Mucosa of descending colon (tissue), 3 donors: ENCODE data around the gene STK32B. TPM values are rescaled to one million over a fixed set of nuclear protein-coding genes. Genes with fewer than 3 reads are reported as not detected.

ENCODE experiments used
- ATAC-seq: fragments of 200-7000 bp; cut with Tn5 transposase; one replicate; pipeline ENCODE4 v1.9.1; 2020; ENCODE audit warnings: mild to moderate bottlenecking, moderate library complexity
- DNase-seq, 3 donors: peaks; one replicate each; pipeline ENCODE4 v3.0.0-alpha.2; 2020
- H3K36me3 ChIP-seq: fragments of 200-600 bp; one replicate; pipeline ENCODE4 v1.8.0; 2021; ENCODE audit warnings: low read depth, mild to moderate bottlenecking
- H3K4me1 ChIP-seq: fragments of 200-600 bp; one replicate; pipeline ENCODE4 v1.8.0; 2021; ENCODE audit warnings: low read depth, mild to moderate bottlenecking
- H3K4me3 ChIP-seq: fragments of 200-600 bp; one replicate; pipeline ENCODE4 v1.8.0; 2021; ENCODE audit warnings: mild to moderate bottlenecking
- H3K9me3 ChIP-seq: fragments of 200-600 bp; one replicate; pipeline ENCODE4 v1.8.0; 2021; ENCODE audit warnings: mild to moderate bottlenecking
- CTCF ChIP-seq: fragments of 200-600 bp; IDR thresholded peaks from one replicate; pipeline ENCODE4 v1.8.0; 2022; ENCODE audit warnings: antibody characterized with exemption, mild to moderate bottlenecking
- intact Hi-C, 2 donors: fragments of 100-400 bp; cut with DNase I in 1 of 2; cut with micrococcal nuclease in 1 of 2; formaldehyde crosslinking; loops; one replicate each; pipeline versions ENCODE4 v1.11.0 to v1.11.1; 2022; cut with DNase I, micrococcal nuclease
- total RNA-seq, 3 donors: library from RNA; stranded (reverse); fragmentation: NEBNext Ultra II Directional in 2 of 3; extraction: Animal tissue kit (Norgen Biotek cat#: 25700) in 2 of 3; gene quantifications; one replicate each; pipeline versions ENCODE4 v1.2.1 to v1.2.4, GENCODE V29; 2021 to 2023
- donor health status: DM: no; HTN: no; CAD: no; lungs with moderate emphysema.
- donor health status: DM: no; HTN: no; CAD: no.
- donor health status: DM: no; HTN: yes; CAD: no.

Gene STK32B
- total RNA-seq, 3 donors from 2014 or later = 0.67 to 2.2 (median 1.1) TPM

DNA sequence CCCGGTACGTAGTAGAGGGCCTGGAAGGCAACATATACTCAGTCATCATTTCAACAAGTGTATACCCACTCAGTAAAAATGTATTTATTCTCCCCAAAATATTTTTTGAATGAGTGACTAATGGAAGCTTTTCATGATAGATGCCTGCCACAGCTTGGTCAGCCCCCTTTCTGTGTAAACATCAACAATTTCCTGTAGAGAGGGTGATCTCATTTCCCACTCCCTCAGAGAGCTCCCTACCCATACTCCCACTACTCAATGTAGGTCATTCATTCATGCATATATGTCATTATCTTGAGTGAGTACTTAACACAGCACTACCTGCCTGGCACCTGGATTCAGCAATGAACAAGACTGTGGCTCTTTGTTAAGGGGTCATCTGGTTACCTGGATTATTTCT is 81.9 kb downstream of the STK32B start:
- TF ChIP-seq CTCF = no peak
- intact Hi-C loops = no loop called here
- H3K36me3 ChIP-seq = no peaks in the 10 kb centered on the region
- H3K4me3 ChIP-seq = no peak overlapping the region
- no peaks in the 10 kb centered on the region for H3K4me1 ChIP-seq
- DNase-seq = no peak
- no peak for ATAC-seq
- no peaks in the 10 kb centered on the region for H3K9me3 ChIP-seq

DNA sequence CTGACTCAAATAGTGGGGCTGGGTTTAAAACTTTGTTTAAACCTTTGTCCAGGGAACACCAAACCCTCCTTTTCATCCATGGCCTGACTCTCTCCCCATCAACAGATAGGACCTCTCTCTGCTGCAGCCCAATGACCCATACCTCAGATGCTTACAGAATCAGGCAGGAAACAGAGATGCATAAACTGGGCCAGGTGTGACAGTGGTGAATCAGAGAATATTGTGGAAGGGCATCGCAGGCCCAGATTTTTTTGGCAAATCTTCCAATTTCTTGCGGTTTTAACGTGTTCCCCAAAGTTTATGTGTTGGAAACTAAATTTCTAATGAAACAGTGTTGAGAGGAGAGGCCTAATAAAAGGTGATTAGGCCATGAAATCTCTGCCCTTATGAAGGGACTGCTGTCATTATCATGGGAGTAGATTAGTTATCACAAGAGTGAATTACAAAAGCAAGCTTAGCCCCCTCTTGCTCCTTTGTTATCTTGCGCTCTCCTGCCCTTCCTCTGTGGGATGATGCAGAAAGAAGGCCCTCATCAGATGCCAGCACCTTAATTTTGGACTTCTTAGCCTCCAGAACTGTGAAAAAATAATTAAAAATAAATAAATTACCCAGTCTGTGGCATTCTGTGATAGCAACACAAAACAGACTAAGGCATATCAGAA is 82.8 kb downstream of the STK32B start:
- H3K36me3 ChIP-seq = no peaks in the 10 kb centered on the region
- no peaks in the 10 kb centered on the region for H3K9me3 ChIP-seq
- ATAC-seq (no peak), DNase-seq (no peak)
- no peak overlapping the region for H3K4me3 ChIP-seq
- TF ChIP-seq CTCF = no peak
- no peaks in the 10 kb centered on the region for H3K4me1 ChIP-seq
- intact Hi-C loops = no loop called here

GRCh38 chr4:5134620-5135019 is 83.3 kb downstream of the STK32B start:
- ATAC-seq = no peak
- intact Hi-C loops = no loop called here

DNA sequence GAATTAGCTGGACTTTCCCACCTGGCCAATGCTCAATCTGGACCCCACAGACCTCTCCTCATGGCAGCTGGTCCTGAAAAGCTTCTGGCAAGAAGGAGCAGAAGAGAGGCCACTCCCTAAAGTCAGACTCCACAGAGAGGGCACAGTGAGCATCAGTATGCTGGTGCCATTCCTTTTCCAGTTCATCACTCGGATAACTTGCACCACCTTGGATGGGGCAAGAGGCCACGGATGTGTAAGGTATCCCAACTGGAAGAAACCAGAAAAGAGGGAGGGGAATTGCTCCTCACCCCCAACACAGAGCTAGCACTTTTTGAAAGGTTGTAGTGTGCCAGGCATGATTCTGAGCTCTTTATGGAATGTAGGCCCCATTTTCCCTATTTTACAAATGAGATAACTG is 85.9 kb downstream of the STK32B start:
- no peaks in the 10 kb centered on the region for H3K9me3 ChIP-seq
- no peak for TF ChIP-seq CTCF
- no peaks in the 10 kb centered on the region for H3K4me1 ChIP-seq
- no peaks in the 10 kb centered on the region for H3K36me3 ChIP-seq
- H3K4me3 ChIP-seq = no peak overlapping the region
- DNase-seq (no peak), ATAC-seq (no peak)
- intact Hi-C loops = no loop called here

More at GRCh38 chr4:5134620-5135019, 83.3 kb downstream of the STK32B start:
- no peak for DNase-seq
- TF ChIP-seq CTCF = no peak
- no peaks in the 10 kb centered on the region for H3K9me3 ChIP-seq
- no peaks in the 10 kb centered on the region for H3K4me1 ChIP-seq
- no peak overlapping the region for H3K4me3 ChIP-seq
- H3K36me3 ChIP-seq = no peaks in the 10 kb centered on the region

DNA sequence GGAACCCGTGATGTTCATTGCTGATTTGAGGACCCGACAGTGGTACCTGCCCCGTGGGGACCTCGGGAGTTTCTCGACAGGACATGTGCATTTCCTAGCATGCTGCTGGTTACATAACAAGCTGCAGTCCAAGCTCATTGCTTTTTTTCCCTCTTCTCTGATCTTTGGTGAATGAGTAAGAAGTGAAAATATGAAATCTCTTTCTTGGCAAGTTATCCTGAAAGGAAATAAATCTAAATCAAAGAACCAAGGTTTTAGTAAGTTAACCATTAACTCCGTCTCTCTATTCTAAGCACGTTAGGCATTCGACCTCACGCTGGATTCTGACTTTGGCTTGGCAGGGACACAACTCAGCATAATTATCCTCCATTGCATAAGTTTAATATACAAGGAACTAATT is 86.6 kb downstream of the STK32B start:
- no peaks in the 10 kb centered on the region for H3K4me1 ChIP-seq
- intact Hi-C loops = no loop called here
- ATAC-seq (no peak), DNase-seq (peak in 1 of 3 donors; percentile 6)
- no peak overlapping the region for H3K4me3 ChIP-seq
- H3K36me3 ChIP-seq = no peaks in the 10 kb centered on the region
- H3K9me3 ChIP-seq = no peaks in the 10 kb centered on the region
- no peak for TF ChIP-seq CTCF

DNA sequence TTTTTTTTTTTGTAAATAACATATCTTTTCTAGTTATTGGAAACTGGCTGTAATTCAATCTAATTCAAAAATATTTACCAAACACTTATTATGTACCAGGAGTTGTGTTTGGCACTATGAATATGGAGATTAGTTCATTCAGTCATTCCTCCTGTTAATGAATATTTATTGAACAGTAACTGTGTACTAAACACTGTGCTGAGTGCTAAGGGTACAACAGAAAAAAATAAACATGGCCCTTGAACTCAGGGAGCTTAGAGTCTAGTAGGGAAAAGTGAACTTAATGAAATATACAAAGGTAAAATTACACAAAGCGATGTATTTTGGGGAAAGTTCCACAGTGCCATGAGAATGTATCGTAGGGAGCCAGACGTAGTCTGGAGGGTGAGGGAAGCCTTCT is 87.1 kb downstream of the STK32B start:
- no peak for DNase-seq

More for the DNA sequence above, 87.1 kb downstream of the STK32B start:
- H3K36me3 ChIP-seq = no peaks in the 10 kb centered on the region
- ATAC-seq = no peak
- no peak for TF ChIP-seq CTCF
- no peaks in the 10 kb centered on the region for H3K4me1 ChIP-seq
- intact Hi-C loops = no loop called here
- H3K9me3 ChIP-seq = no peaks in the 10 kb centered on the region
- no peak overlapping the region for H3K4me3 ChIP-seq
